Measurements from ENCODE around the gene MSH5. TPM values are rescaled to one million over a fixed set of nuclear protein-coding genes. Genes with fewer than 3 reads are reported as not detected.

Gene MSH5
- total RNA-seq, 2 donors from 2014 or later: 6.7 to 12.9 TPM

GRCh38 chr6:31715022-31715958, 24.5 kb upstream of the MSH5 start, which contains the start of gene LY6G6D:
Gene LY6G6D (plus strand): TSS chr6:31715348. CDS start chr6:31715356, 8 bp downstream.
- Histone ChIP-seq H3K36me3 (replicated peaks in 1 of 2; ENCODE audit: insufficient read depth in 1 of 2, low read depth in 2 of 2) (no peaks in the 10 kb centered on the region), H3K4me1 (peaks cover 11% of the 10 kb centered on the region), H3K27ac (no peak within 1 kb of the TSS), H3K4me3 (no peak within 1 kb of the TSS), H3K27me3 (no peaks in the 10 kb centered on the region), H3K9me3 (no peaks in the 10 kb centered on the region)
- intact Hi-C loops (cut with DNase I): no loop called here
- no peak for DNase-seq
- ATAC-seq: no peak
- TF ChIP-seq POLR2A (IDR thresholded peaks at IDR 0.05): no peak
- TF ChIP-seq CTCF (IDR thresholded peaks at IDR 0.05): no peak
- 72 to 77% methylated on average over 16 of the region's 16 CpGs for WGBS, 2 donors

- Histone ChIP-seq H3K4me3 (no peak overlapping the region), H3K4me1 (peaks cover 11% of the 10 kb centered on the region), H3K27ac (peak overlapping the region in 1 of 4 donors; percentile 30), H3K36me3 (replicated peaks in 1 of 2; ENCODE audit: insufficient read depth in 1 of 2, low read depth in 2 of 2) (no peaks in the 10 kb centered on the region), H3K27me3 (no peaks in the 10 kb centered on the region), H3K9me3 (no peaks in the 10 kb centered on the region)
- peak; percentile 55 for ATAC-seq
- TF ChIP-seq POLR2A (IDR thresholded peaks at IDR 0.05): no peak
- TF ChIP-seq CTCF (IDR thresholded peaks at IDR 0.05): peak in 4 of 7 experiments; percentile 19 to 27 (median 22)
- 63 to 72% methylated on average over 10 of the region's 10 CpGs for WGBS, 2 donors
- intact Hi-C loops (cut with DNase I): no loop called here
- peak in 3 of 4 donors; percentile 44 to 48 (median 46) for DNase-seq
Measured at GRCh38 chr6:31717499-31718222, 22.1 kb upstream of the MSH5 start.

- Histone ChIP-seq H3K9me3 (no peaks in the 10 kb centered on the region), H3K27me3 (no peaks in the 10 kb centered on the region), H3K27ac (peak overlapping the region in 2 of 4 donors; percentile 30), H3K4me3 (no peak overlapping the region), H3K36me3 (replicated peaks in 1 of 2; ENCODE audit: insufficient read depth in 1 of 2, low read depth in 2 of 2) (no peaks in the 10 kb centered on the region), H3K4me1 (peaks cover 11% of the 10 kb centered on the region)
- WGBS, 2 donors: 36 to 50% methylated on average over 1 of the region's 1 CpG
- ATAC-seq (peak; percentile 58), DNase-seq (peak in 3 of 4 donors; percentile 29 to 38 (median 30))
- no peak for TF ChIP-seq POLR2A (IDR thresholded peaks at IDR 0.05)
- TF ChIP-seq CTCF (IDR thresholded peaks at IDR 0.05): no peak
- intact Hi-C loops (cut with DNase I): no loop called here
Measured at GRCh38 chr6:31718265-31718664, 21.5 kb upstream of the MSH5 start.

GRCh38 chr6:31719001-31719400, 20.8 kb upstream of the MSH5 start:
- DNase-seq (no peak), ATAC-seq (no peak)
- Histone ChIP-seq H3K36me3 (replicated peaks in 1 of 2; ENCODE audit: insufficient read depth in 1 of 2, low read depth in 2 of 2) (no peaks in the 10 kb centered on the region), H3K4me1 (peaks cover 11% of the 10 kb centered on the region), H3K4me3 (no peak overlapping the region), H3K27ac (peak overlapping the region in 2 of 4 donors; percentile 30), H3K9me3 (no peaks in the 10 kb centered on the region), H3K27me3 (no peaks in the 10 kb centered on the region)
- TF ChIP-seq POLR2A (IDR thresholded peaks at IDR 0.05) (no peak), CTCF (IDR thresholded peaks at IDR 0.05) (no peak)
- intact Hi-C loops (cut with DNase I): no loop called here
- 52 to 65% methylated on average over 5 to 6 of the region's 6 CpGs for WGBS, 2 donors
